ENCODE results near the gene BOD1. TPM values are rescaled to one million over a fixed set of nuclear protein-coding genes. Genes with fewer than 3 reads are reported as not detected.

BOD1 gene
- total RNA-seq, 1 experiment from 2014 or later, result 70.9 TPM

GRCh38 chr5:173643964-173644363 lies 27.5 kb upstream of the BOD1 start:
- Histone ChIP-seq H3K27ac (ENCODE audit: low read depth, low read length, poor library complexity, severe bottlenecking) (no peak overlapping the region), H3K27me3 (replicated peaks; ENCODE audit: insufficient read depth, low read depth, low read length, poor library complexity) (no peaks in the 10 kb centered on the region), H3K4me3 (ENCODE audit: low read depth, low read length, poor library complexity, severe bottlenecking) (no peak overlapping the region), H3K36me3 (ENCODE audit: insufficient read depth, low read length, poor library complexity, severe bottlenecking) (no peaks in the 10 kb centered on the region), H3K9me3 (ENCODE audit: low read depth, low read length, poor library complexity, severe bottlenecking) (no peaks in the 10 kb centered on the region), H3K4me1 (ENCODE audit: insufficient read depth, low read length, poor library complexity, severe bottlenecking) (no peaks in the 10 kb centered on the region)
- TF ChIP-seq EZH2 (IDR thresholded peaks at IDR 0.05; ENCODE audit: borderline replicate concordance, low read depth, low read length, poor library complexity, severe bottlenecking) (no peak), CTCF (conservative IDR thresholded peaks at IDR 0.05; ENCODE audit: low read depth, low read length) (no peak)
- no TSS peak for BruUV-seq (replicated peaks)
- intact Hi-C loops (cut with micrococcal nuclease; ENCODE audit: unreplicated experiment), result no loop called here
- POLR2A ChIA-PET (ENCODE audit: low non-redundant PET), result no interaction called here
- DNase-seq (ENCODE audit: low spot score), result no peak
- CTCF ChIA-PET, result no interaction called here

GRCh38 chr5:173642895-173643481 lies 26.5 kb upstream of the BOD1 start:
- H3K9me3 ChIP-seq (ENCODE audit: low read depth, low read length, poor library complexity, severe bottlenecking), result no peaks in the 10 kb centered on the region
- TF ChIP-seq CTCF (conservative IDR thresholded peaks at IDR 0.05; ENCODE audit: low read depth, low read length) (no peak), EZH2 (IDR thresholded peaks at IDR 0.05; ENCODE audit: borderline replicate concordance, low read depth, low read length, poor library complexity, severe bottlenecking) (no peak)
- no TSS peak for BruUV-seq (replicated peaks)

GRCh38 chr5:173642191-173642816 lies 25.9 kb upstream of the BOD1 start:
- CTCF ChIA-PET, result no interaction called here
- no TSS peak for BruUV-seq (replicated peaks)
- no peak overlapping the region for H3K4me3 ChIP-seq (ENCODE audit: low read depth, low read length, poor library complexity, severe bottlenecking)

More at GRCh38 chr5:173642895-173643481, 26.5 kb upstream of the BOD1 start:
- intact Hi-C loops (cut with micrococcal nuclease; ENCODE audit: unreplicated experiment), result no loop called here
- POLR2A ChIA-PET (ENCODE audit: low non-redundant PET), result no interaction called here
- Histone ChIP-seq H3K4me3 (ENCODE audit: low read depth, low read length, poor library complexity, severe bottlenecking) (no peak overlapping the region), H3K36me3 (ENCODE audit: insufficient read depth, low read length, poor library complexity, severe bottlenecking) (no peaks in the 10 kb centered on the region), H3K27me3 (replicated peaks; ENCODE audit: insufficient read depth, low read depth, low read length, poor library complexity) (no peaks in the 10 kb centered on the region), H3K4me1 (ENCODE audit: insufficient read depth, low read length, poor library complexity, severe bottlenecking) (no peaks in the 10 kb centered on the region), H3K27ac (ENCODE audit: low read depth, low read length, poor library complexity, severe bottlenecking) (no peak overlapping the region)
- CTCF ChIA-PET, result no interaction called here
- no peak for DNase-seq (ENCODE audit: low spot score)

More at GRCh38 chr5:173642191-173642816, 25.9 kb upstream of the BOD1 start:
- H3K36me3 ChIP-seq (ENCODE audit: insufficient read depth, low read length, poor library complexity, severe bottlenecking), result no peaks in the 10 kb centered on the region
- POLR2A ChIA-PET (ENCODE audit: low non-redundant PET), result no interaction called here
- no peaks in the 10 kb centered on the region for H3K9me3 ChIP-seq (ENCODE audit: low read depth, low read length, poor library complexity, severe bottlenecking)
- intact Hi-C loops (cut with micrococcal nuclease; ENCODE audit: unreplicated experiment), result no loop called here
- DNase-seq (ENCODE audit: low spot score), result no peak
- no peak overlapping the region for H3K27ac ChIP-seq (ENCODE audit: low read depth, low read length, poor library complexity, severe bottlenecking)
- TF ChIP-seq EZH2 (IDR thresholded peaks at IDR 0.05; ENCODE audit: borderline replicate concordance, low read depth, low read length, poor library complexity, severe bottlenecking), result no peak
- no peak for TF ChIP-seq CTCF (conservative IDR thresholded peaks at IDR 0.05; ENCODE audit: low read depth, low read length)
- no peaks in the 10 kb centered on the region for H3K27me3 ChIP-seq (replicated peaks; ENCODE audit: insufficient read depth, low read depth, low read length, poor library complexity)
- H3K4me1 ChIP-seq (ENCODE audit: insufficient read depth, low read length, poor library complexity, severe bottlenecking), result no peaks in the 10 kb centered on the region

Data from A673 (cell line).